ENCODE measurements around the gene NUDT16L1.

DNA sequence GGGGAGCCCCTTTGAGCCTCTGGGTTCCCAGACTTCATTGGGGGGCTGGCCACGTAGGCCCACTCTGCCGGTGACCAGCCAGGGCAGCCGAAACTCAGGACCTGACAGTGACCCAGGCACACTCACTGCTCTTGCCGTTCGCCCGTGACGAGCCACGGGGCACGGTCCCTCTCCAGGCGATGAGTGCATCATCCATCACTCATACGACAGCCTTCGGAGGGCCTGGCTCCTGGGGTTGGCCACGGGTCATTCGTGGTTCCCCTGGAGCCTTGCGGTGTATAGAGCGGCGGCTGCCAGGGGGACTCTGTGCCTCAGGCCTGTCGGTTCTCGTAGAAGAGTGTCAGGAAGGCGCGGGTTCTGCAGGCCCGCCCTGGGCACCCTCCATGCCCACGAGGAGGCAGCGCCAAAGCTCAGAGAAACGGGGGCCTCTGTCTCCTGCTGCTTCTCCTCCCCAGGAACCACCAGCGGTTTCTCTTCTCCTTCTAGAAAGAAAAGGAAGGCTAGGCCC, 11.2 kb upstream of the NUDT16L1 start:
- TF ChIP-seq CTCF (IDR thresholded peaks at IDR 0.05) (no peak), POLR2A (IDR thresholded peaks at IDR 0.05) (no peak)

All from testis (tissue), 2 donors.